Spinal cord (tissue), 10 donors: ENCODE measurements around the gene UGT1A10. TPM values are rescaled to one million over a fixed set of nuclear protein-coding genes. Genes with fewer than 3 reads are reported as not detected.

Experiments
- DNase-seq, 6 donors: peaks; one replicate each; pipeline versions ENCODE4 v3.0.0 to v3.0.0-alpha.2; 2013 to 2015; ENCODE audit warnings: low spot score in 6 of 6, low read depth in 4 of 6
- H3K27ac ChIP-seq: one replicate; pipeline ENCODE4 v1.5.1; 2013; ENCODE audit warnings: low read depth, low read length, control low read depth
- H3K27me3 ChIP-seq: one replicate; pipeline ENCODE4 v1.6.1; 2013; ENCODE audit warnings: low read length; ENCODE audit not compliant: control insufficient read depth, insufficient read depth
- H3K36me3 ChIP-seq: one replicate; pipeline ENCODE4 v1.6.1; 2013; ENCODE audit warnings: low read length; ENCODE audit not compliant: control insufficient read depth, insufficient read depth
- H3K4me1 ChIP-seq: one replicate; pipeline ENCODE4 v1.6.1; 2013; ENCODE audit warnings: low read length; ENCODE audit not compliant: control insufficient read depth, insufficient read depth
- H3K4me3 ChIP-seq: one replicate; pipeline ENCODE4 v1.5.1; 2013; ENCODE audit warnings: low read depth, low read length, control low read depth
- H3K9me3 ChIP-seq: one replicate; pipeline ENCODE4 v1.6.1; 2013; ENCODE audit warnings: low read length; ENCODE audit not compliant: control insufficient read depth, insufficient read depth
- WGBS: methylation state at CpG from one replicate; pipeline ENCODE4 v1.1.5; 2013; ENCODE audit warnings: missing lambda C conversion rate; ENCODE audit not compliant: insufficient coverage; 5-methylcytosine and 5-hydroxymethylcytosine counted together
- polyA plus RNA-seq, 2 donors: library from polyadenylated mRNA; unstranded; fragments of 120-200 nt; gene quantifications; one replicate each; pipeline ENCODE4 v1.2.1, GENCODE V29; 2013; ENCODE audit not compliant: insufficient read length in 2 of 2
- total RNA-seq, 2 donors: library from RNA; depleted of rRNA in 1 of 2; stranded (reverse); fragments of 120-200 nt in 1 of 2; fragments of >200 nt in 1 of 2; gene quantifications; one replicate each; pipeline versions ENCODE4 v1.2.3 to v1.2.4, GENCODE V29; 2013 to 2014
- donor health status: healthy.

UGT1A10 gene
- total and polyA plus RNA-seq, 4 donors: not detected

- WGBS: 100% methylated on average over 2 of the region's 5 CpGs
- Histone ChIP-seq H3K4me1 (no peaks in the 10 kb centered on the region), H3K27ac (no peak overlapping the region), H3K9me3 (no peaks in the 10 kb centered on the region), H3K36me3 (no peaks in the 10 kb centered on the region), H3K4me3 (no peak overlapping the region), H3K27me3 (no peaks in the 10 kb centered on the region)
- no peak for DNase-seq
Observed at GRCh38 chr2:233688341-233688740, 52.1 kb downstream of the UGT1A10 start.

- no peaks in the 10 kb centered on the region for H3K36me3 ChIP-seq
- H3K9me3 ChIP-seq: no peaks in the 10 kb centered on the region
- no peak overlapping the region for H3K27ac ChIP-seq
Observed at GRCh38 chr2:233689031-233689430, 52.8 kb downstream of the UGT1A10 start.

GRCh38 chr2:233689501-233689900 is 53.3 kb downstream of the UGT1A10 start:
- no peak overlapping the region for H3K4me3 ChIP-seq
- no peaks in the 10 kb centered on the region for H3K27me3 ChIP-seq
- no peaks in the 10 kb centered on the region for H3K4me1 ChIP-seq
- H3K27ac ChIP-seq: no peak overlapping the region
- H3K36me3 ChIP-seq: no peaks in the 10 kb centered on the region
- WGBS: 52% methylated on average over 2 of the region's 3 CpGs
- no peaks in the 10 kb centered on the region for H3K9me3 ChIP-seq
- no peak for DNase-seq

More at GRCh38 chr2:233689031-233689430, 52.8 kb downstream of the UGT1A10 start:
- DNase-seq: no peak
- no peaks in the 10 kb centered on the region for H3K27me3 ChIP-seq
- no peak overlapping the region for H3K4me3 ChIP-seq
- H3K4me1 ChIP-seq: no peaks in the 10 kb centered on the region

GRCh38 chr2:233690444-233690843 is 54.2 kb downstream of the UGT1A10 start:
- no peak overlapping the region for H3K4me3 ChIP-seq
- H3K9me3 ChIP-seq: no peaks in the 10 kb centered on the region
- H3K27ac ChIP-seq: no peak overlapping the region
- DNase-seq: no peak
- 90% methylated on average over 1 of the region's 4 CpGs for WGBS
- H3K4me1 ChIP-seq: no peaks in the 10 kb centered on the region
- H3K36me3 ChIP-seq: no peaks in the 10 kb centered on the region
- H3K27me3 ChIP-seq: no peaks in the 10 kb centered on the region

- no peaks in the 10 kb centered on the region for H3K36me3 ChIP-seq
- no peaks in the 10 kb centered on the region for H3K4me1 ChIP-seq
- no peaks in the 10 kb centered on the region for H3K27me3 ChIP-seq
- no peaks in the 10 kb centered on the region for H3K9me3 ChIP-seq
- H3K27ac ChIP-seq: no peak overlapping the region
- no peak overlapping the region for H3K4me3 ChIP-seq
- DNase-seq: no peak
- 85% methylated on average over 5 of the region's 11 CpGs for WGBS
Observed at GRCh38 chr2:233691443-233692433, 55.5 kb downstream of the UGT1A10 start.

DNA sequence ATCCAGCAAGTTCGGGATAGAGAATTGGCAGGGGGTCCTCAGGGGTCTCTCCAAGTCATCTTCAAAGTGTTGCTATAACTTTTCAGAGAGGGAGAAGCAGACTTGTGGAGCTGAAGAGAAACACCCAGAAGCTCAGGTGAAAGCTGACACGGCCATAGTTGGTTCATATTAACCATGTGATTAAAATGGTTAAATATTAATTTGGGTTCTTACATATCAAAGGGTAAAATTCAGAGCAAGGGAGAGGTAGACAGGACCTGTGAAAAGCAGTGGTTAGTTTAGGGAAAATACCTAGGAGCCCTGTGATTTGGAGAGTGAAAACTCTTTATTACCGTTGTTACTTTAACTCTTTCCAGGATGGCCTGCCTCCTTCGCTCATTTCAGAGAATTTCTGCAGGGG is 56.4 kb downstream of the UGT1A10 start, which contains the start of gene UGT1A6:
UGT1A6 (plus strand) TSS at position 243 of the 400 bp plus-strand sequence; CDS start at position 358, 115 bp downstream.
- H3K27me3 ChIP-seq: no peaks in the 10 kb centered on the region
- no peak within 1 kb of the TSS for H3K27ac ChIP-seq
- no peaks in the 10 kb centered on the region for H3K4me1 ChIP-seq
- no peak within 1 kb of the TSS for H3K4me3 ChIP-seq
- H3K9me3 ChIP-seq: no peaks in the 10 kb centered on the region
- WGBS: 88% methylated on average over 3 of the region's 4 CpGs
- DNase-seq: no peak
- H3K36me3 ChIP-seq: no peaks in the 10 kb centered on the region

DNA sequence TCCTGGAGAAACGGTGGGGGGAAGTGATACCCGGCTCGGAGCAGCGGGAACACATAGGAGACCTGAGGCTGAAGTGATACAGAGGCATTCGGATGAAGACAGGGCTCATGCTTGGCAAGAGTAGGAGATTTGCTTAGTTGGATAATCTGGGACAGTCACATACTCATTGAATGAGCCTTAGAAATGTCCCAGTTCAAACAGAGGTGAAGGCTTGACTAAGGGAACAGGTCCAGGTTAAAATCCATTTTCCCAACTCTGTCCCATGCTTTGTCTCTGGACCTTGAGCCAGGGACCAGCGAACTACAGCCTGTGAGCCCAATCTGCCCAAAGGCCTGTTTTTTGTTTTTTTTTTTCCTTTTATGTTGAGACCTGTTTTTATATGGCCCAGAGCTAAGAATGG is 57.7 kb downstream of the UGT1A10 start:
- no peaks in the 10 kb centered on the region for H3K36me3 ChIP-seq
- no peaks in the 10 kb centered on the region for H3K4me1 ChIP-seq
- H3K9me3 ChIP-seq: no peaks in the 10 kb centered on the region
- H3K27ac ChIP-seq: no peak overlapping the region
- no peak overlapping the region for H3K4me3 ChIP-seq
- WGBS: 60% methylated on average over 3 of the region's 6 CpGs
- no peak for DNase-seq
- no peaks in the 10 kb centered on the region for H3K27me3 ChIP-seq

DNA sequence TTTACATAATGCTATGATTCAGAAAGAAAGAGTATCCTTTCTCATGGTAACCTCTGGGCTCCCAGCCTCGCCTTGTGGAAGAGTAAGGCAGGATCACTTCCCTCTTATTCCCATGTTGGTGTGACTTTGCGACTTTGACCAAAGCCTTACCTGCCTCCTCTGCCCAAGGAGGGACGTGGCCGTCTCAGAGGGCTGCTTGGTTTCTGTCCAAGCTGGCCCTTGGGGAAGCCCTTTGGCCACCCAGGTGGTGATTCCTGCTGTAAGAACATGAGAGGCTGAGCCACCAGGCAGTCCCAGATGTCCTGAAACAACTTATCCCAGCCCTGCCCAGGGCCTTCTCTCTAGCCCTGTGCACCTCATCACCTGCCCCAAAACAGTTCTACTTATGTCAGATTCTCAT is 62.5 kb downstream of the UGT1A10 start:
- no peaks in the 10 kb centered on the region for H3K36me3 ChIP-seq
- H3K27me3 ChIP-seq: no peaks in the 10 kb centered on the region
- H3K9me3 ChIP-seq: no peaks in the 10 kb centered on the region
- H3K27ac ChIP-seq: no peak overlapping the region
- H3K4me1 ChIP-seq: no peaks in the 10 kb centered on the region
- 92% methylated on average over 4 of the region's 4 CpGs for WGBS
- H3K4me3 ChIP-seq: no peak overlapping the region
- no peak for DNase-seq

GRCh38 chr2:233699424-233700027 is 63.3 kb downstream of the UGT1A10 start:
- WGBS: no CpG with 5 or more reads among the region's 8 CpGs
- no peak overlapping the region for H3K4me3 ChIP-seq
- no peaks in the 10 kb centered on the region for H3K9me3 ChIP-seq
- no peak for DNase-seq
- no peaks in the 10 kb centered on the region for H3K4me1 ChIP-seq
- no peak overlapping the region for H3K27ac ChIP-seq
- H3K27me3 ChIP-seq: no peaks in the 10 kb centered on the region
- H3K36me3 ChIP-seq: no peaks in the 10 kb centered on the region
